Fibroblast of the aortic adventitia (primary cell): ENCODE results near the gene GALR3. TPM values are rescaled to one million over a fixed set of nuclear protein-coding genes. Genes with fewer than 3 reads are reported as not detected.

Experiments used
- DNase-seq: peaks from one replicate; pipeline ENCODE4 v3.0.0-alpha.2; 2010; ENCODE audit warnings: low read depth
- H3K4me3 ChIP-seq: 2 replicates; pipeline ENCODE4 v1.5.1; 2011; ENCODE audit warnings: low read depth, mild to moderate bottlenecking, control low read depth, low read length, moderate library complexity
- total RNA-seq: library from RNA; depleted of rRNA; stranded (reverse); fragments of >200 nt; gene quantifications from 2 replicates; pipeline ENCODE4 v1.2.3, GENCODE V29; 2012; ENCODE audit warnings: low replicate concordance
- TF ChIP-seq, protein P1 (sequence below): IDR thresholded peaks from 2 replicates; pipeline ENCODE4 v1.5.1; 2011; ENCODE audit warnings: mild to moderate bottlenecking, low read length, control low read depth, inconsistent platforms; ENCODE audit not compliant: insufficient read depth

Gene GALR3, protein sequence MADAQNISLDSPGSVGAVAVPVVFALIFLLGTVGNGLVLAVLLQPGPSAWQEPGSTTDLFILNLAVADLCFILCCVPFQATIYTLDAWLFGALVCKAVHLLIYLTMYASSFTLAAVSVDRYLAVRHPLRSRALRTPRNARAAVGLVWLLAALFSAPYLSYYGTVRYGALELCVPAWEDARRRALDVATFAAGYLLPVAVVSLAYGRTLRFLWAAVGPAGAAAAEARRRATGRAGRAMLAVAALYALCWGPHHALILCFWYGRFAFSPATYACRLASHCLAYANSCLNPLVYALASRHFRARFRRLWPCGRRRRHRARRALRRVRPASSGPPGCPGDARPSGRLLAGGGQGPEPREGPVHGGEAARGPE
- total RNA-seq, result not detected in 2 replicates

DNA sequence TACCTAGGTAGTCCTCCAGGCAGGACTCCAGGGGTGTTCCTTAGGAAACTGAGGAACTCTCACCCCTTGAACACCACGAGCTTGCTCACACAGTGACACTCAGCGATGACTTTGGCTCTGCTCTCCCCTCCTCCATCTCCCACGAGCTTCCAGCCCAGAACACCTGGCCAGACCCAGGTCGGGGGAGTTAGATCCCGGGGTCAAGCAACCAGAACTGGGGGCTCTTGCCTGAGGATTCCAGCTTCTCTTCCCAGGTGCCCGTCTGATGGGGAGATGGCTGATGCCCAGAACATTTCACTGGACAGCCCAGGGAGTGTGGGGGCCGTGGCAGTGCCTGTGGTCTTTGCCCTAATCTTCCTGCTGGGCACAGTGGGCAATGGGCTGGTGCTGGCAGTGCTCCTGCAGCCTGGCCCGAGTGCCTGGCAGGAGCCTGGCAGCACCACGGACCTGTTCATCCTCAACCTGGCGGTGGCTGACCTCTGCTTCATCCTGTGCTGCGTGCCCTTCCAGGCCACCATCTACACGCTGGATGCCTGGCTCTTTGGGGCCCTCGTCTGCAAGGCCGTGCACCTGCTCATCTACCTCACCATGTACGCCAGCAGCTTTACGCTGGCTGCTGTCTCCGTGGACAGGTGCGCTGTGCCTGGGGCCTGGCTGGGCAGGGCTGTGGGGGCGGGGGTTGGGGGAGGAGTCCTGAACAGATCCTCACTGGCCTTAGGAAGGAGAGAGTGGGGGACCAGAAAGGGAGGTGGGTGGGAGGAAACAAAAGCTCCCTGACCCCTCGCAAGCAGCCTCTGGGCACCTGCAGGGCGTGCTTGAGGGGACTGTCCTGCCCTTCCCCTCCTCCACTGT is at the start of gene GALR3:
TSS of gene GALR3 (plus strand) at position 249 of the 852 bp plus-strand sequence. CDS start at position 274, 25 bp downstream.
- TF ChIP-seq, protein P1, sequence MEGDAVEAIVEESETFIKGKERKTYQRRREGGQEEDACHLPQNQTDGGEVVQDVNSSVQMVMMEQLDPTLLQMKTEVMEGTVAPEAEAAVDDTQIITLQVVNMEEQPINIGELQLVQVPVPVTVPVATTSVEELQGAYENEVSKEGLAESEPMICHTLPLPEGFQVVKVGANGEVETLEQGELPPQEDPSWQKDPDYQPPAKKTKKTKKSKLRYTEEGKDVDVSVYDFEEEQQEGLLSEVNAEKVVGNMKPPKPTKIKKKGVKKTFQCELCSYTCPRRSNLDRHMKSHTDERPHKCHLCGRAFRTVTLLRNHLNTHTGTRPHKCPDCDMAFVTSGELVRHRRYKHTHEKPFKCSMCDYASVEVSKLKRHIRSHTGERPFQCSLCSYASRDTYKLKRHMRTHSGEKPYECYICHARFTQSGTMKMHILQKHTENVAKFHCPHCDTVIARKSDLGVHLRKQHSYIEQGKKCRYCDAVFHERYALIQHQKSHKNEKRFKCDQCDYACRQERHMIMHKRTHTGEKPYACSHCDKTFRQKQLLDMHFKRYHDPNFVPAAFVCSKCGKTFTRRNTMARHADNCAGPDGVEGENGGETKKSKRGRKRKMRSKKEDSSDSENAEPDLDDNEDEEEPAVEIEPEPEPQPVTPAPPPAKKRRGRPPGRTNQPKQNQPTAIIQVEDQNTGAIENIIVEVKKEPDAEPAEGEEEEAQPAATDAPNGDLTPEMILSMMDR, result no peak
- DNase-seq, result no peak
- no peak within 1 kb of the TSS for H3K4me3 ChIP-seq

DNA sequence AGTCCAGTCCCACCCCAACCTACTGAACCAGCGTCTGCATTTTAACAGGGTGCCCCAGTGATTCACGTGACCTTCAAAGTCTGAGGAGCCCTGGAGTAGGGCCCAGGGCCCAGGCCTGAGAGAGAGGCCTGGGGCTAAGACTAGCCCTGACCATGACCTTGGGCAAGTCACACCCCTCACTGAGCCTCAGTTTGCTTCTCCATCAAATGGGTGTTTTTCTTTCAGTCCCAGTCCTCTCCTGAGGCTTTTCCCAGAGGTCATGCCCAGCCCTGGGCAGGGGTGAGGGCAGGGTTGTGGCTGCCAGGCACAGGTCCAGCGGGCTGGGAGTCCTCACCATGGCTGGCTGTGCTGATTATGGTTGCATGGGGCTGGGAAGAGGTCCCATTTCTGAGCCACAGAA is 48.5 kb upstream of the GALR3 start:
- TF ChIP-seq, protein P1, result no peak
- DNase-seq, result no peak
- H3K4me3 ChIP-seq, result no peak overlapping the region

DNA sequence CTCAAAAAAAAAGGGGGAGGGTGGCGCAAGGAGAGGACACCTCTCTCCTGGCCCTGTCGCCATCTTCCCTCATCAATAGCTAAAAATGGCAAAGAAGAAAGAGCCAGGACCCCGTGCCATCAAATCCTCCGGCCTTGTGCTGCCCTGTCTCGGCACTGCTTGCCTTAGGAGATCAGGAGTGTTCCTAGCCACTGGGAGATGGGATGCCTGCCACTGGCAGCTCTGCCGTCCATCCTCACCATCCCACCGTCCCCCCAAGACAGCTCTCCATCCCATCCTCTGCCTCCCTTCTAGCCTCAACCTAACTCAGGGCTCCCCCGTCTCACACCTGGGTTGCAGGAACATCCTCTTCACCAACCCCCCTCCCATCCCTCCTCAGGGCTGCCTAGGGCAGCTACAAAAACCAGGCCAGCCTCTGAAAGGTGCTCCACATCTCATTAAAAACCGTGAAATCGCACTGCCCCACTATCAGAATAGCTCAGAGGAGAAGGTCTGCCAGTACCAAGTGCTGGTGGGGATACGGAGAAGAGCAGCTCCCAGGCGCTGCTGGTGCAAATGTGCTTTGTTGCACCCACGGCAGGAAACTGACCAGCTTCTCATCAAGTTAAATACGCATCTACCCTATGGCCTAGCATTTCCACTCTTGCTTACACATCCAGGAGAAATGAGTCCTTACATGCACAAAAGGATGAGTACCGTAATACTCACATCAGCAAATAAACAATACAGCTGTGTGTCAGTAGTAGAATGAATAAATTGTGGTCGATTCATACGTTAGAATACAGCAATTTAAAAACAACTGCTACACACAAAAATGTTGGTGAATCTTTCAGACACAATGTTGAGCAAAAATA is 47.2 kb upstream of the GALR3 start:
- TF ChIP-seq, protein P1, result no peak
- peak; percentile 67 for DNase-seq
- H3K4me3 ChIP-seq, result no peak overlapping the region

DNA sequence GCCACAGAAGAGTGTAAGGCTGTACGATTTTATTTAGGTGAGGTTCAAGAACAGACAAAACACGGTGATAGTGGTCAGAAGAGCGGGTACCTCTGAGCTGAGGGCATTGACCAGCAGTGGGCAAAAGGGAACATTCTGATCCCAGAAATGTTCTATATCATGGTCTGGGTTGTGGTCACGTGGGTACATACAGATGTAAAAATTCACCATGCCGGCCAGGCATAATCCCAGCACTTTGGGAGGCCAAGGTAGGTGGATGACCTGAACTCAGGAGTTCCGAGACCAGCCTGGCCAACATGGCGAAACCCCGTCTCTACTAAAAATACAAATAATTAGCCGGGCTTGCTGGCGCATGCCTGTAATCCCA is 46.6 kb upstream of the GALR3 start:
- TF ChIP-seq, protein P1, result no peak
- no peak for DNase-seq
- no peak overlapping the region for H3K4me3 ChIP-seq

DNA sequence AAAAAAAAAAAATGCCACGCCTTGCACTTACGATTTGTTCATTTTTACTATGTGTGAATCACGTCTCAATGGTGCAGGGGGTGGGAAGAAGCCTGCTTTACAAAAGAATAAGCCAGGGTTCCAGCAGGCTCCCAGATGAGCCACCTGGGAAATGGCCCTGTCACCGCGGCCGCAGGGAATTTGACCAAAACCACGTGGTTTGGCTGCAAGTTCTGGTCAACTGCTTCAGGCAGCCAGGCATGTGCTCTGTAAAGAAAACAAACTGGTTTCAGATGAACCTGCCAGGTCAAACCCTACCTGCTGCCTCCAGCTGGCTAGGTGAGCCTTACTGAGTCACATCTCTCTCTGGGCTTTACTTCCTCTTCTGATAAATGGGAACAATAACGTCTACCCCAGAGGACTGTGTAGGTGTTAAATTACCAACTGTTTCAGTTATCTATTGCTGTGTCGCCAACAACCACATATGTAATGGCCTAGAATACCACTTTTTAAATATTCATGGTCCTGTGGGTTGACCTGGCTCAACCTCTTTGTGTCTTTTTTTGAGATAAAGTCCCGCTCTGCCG is 46.0 kb upstream of the GALR3 start:
- TF ChIP-seq, protein P1, result no peak
- H3K4me3 ChIP-seq, result no peak overlapping the region

More for the DNA sequence above, 46.0 kb upstream of the GALR3 start:
- DNase-seq, result peak; percentile 75
